Smooth muscle cell of the umbilical artery (primary cell): ENCODE measurements around the gene FYN. TPM values are rescaled to one million over a fixed set of nuclear protein-coding genes. Genes with fewer than 3 reads are reported as not detected.

ENCODE experiments used
- total RNA-seq: library from RNA; depleted of rRNA; stranded (reverse); fragments of >200 nt; gene quantifications from 2 replicates; pipeline ENCODE4 v1.2.3, GENCODE V29; 2014

The FYN gene
- total RNA-seq: 40.1 and 72.9 TPM in 2 replicates

DNA sequence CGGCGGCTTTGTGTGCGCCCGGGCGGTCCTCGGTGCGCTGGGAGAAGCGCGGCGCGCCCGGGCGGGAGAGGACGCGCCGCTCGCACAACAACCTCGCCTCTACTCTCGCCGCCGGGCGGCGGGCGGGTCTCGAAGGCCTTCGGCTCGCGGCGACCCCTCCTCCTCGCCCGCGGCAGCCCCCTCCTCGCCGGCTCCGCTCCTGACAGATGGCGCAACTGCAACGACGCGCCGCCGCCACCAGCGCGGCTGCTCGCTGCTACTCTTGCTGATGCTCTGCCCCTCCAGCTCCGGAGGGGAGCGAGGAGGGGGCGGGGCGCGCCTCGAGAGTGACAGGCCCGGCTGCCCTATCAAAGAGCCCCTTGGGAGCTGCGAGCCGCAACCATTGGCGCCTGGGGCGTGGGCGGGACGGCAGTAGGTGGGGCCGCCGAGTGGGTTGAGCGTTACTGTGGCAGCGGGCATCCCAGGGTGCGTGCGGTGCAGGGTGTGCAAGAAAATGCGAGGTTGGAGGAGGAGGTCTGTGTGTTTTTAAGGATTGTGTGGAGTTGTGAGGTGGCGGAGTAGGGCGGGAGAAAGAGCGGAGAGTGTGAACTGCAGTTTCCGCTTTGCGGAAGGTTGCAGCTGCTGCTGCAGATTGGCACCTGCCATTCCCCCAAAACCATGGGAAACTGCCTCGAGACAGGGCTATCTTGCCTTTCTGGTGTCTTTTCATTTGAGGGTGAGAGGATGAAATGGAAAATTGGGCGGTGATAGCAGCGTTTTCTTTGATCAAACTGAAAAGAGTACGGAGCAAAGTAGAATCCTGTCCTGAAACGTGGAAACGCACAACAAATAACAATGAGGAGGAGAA, at the start of gene FYN:
Gene FYN, minus strand, starts transcription at position 275 of the 847 bp plus-strand sequence. CDS start 153,401 bp downstream, outside the sequence.

Other genes with a start within 250 kb of the FYN start
- gene CCN6, start 180.7 kb upstream of the FYN start, total RNA-seq: not detected in 2 replicates
- 31.0 and 49.9 TPM in 2 replicates for gene TUBE1, start 214.0 kb upstream of the FYN start, total RNA-seq
- gene FAM229B, start 214.1 kb upstream of the FYN start, total RNA-seq: 14.0 and 35.9 TPM in 2 replicates